Esophagus squamous epithelium (tissue), 4 donors: ENCODE measurements around the gene CENPM.

Experiments
- POLR2A ChIP-seq, 4 donors: fragments of 450-650 bp; IDR thresholded peaks; one replicate each; pipeline ENCODE4 v1.6.1; 2017; ENCODE audit warnings: antibody characterized with exemption in 4 of 4, mild to moderate bottlenecking in 4 of 4, moderate library complexity in 3 of 4
- TF ChIP-seq, protein P1 (sequence below), 6 experiments: fragments of 450-650 bp in 4 of 6; fragments of 200-600 bp in 2 of 6; sonication (generic) in 2 of 6; IDR thresholded peaks; one replicate each; pipeline ENCODE4 v1.5.1; 2016 to 2019; ENCODE audit warnings: antibody characterized with exemption in 6 of 6, mild to moderate bottlenecking in 4 of 6, moderate library complexity in 4 of 6

DNA sequence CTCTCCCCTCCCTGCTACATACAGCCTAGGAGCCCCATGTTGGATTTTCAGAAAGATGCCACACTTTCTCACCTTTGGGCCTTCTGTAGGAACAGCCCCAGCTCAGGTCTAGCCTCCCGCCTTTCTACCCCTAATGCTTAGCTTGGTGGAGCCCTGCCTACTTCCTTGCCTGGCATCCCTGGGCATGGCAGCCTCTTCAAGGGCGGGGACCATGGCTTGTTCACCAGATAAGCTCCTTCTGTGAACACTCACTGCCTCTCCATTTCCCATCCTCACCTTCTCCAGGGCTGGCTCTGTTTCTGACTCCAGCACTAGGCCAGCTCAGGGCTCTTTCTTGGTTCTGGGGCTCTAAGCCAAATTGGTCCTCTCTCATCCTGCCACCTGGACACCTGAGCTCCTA lies 23.6 kb upstream of the CENPM start:
- TF ChIP-seq, protein P1, sequence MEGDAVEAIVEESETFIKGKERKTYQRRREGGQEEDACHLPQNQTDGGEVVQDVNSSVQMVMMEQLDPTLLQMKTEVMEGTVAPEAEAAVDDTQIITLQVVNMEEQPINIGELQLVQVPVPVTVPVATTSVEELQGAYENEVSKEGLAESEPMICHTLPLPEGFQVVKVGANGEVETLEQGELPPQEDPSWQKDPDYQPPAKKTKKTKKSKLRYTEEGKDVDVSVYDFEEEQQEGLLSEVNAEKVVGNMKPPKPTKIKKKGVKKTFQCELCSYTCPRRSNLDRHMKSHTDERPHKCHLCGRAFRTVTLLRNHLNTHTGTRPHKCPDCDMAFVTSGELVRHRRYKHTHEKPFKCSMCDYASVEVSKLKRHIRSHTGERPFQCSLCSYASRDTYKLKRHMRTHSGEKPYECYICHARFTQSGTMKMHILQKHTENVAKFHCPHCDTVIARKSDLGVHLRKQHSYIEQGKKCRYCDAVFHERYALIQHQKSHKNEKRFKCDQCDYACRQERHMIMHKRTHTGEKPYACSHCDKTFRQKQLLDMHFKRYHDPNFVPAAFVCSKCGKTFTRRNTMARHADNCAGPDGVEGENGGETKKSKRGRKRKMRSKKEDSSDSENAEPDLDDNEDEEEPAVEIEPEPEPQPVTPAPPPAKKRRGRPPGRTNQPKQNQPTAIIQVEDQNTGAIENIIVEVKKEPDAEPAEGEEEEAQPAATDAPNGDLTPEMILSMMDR (IDR thresholded peaks at IDR 0.05): no peak
- TF ChIP-seq POLR2A (IDR thresholded peaks at IDR 0.05): no peak
